CD4-positive, alpha-beta T cell (primary cell): ENCODE results near the gene OR8A1. TPM values are rescaled to one million over a fixed set of nuclear protein-coding genes. Genes with fewer than 3 reads are reported as not detected.
A peak's percentile ranks its signal among the peaks of the same experiment; 100 is the strongest.

Experiments
- ATAC-seq: fragments of 200-7000 bp; cut with Tn5 transposase; one replicate; pipeline ENCODE4 v1.10.0; 2022; ENCODE audit warnings: mild to moderate bottlenecking; ENCODE audit not compliant: poor library complexity
- CTCF ChIA-PET: fragments of 350-600 bp; sonication (Branson Sonifier 250); formaldehyde crosslinking; loops from one replicate; lab custom pipeline; 2021; ENCODE audit warnings: antibody characterized with exemption, inconsistent platforms; lab: Charles Lee
- POLR2A ChIA-PET: fragments of 350-600 bp; sonication (Branson Sonifier 250); formaldehyde crosslinking; loops from one replicate; lab custom pipeline; 2021; ENCODE audit warnings: antibody characterized with exemption, inconsistent platforms; lab: Charles Lee
- DNase-seq, 14 experiments: peaks; one replicate each; pipeline ENCODE4 v3.0.0-alpha.2; 2013 to 2020; ENCODE audit warnings: mixed read lengths in 2 of 14
- H3K27ac ChIP-seq, 2 donors: one replicate each; pipeline versions ENCODE4 v1.5.1 to v1.7.0; 2013; ENCODE audit warnings: low read length in 2 of 2, low read depth in 1 of 2, mild to moderate bottlenecking in 1 of 2
- H3K27me3 ChIP-seq, 2 experiments: 1 replicate in 1 of 2; 2 replicates in 1 of 2; pipeline versions ENCODE4 v1.6.1 to v1.7.0; 2013; ENCODE audit warnings: low read length in 2 of 2, control low read depth in 1 of 2, mild to moderate bottlenecking in 1 of 2, moderate library complexity in 1 of 2; ENCODE audit not compliant: insufficient read depth in 2 of 2, control insufficient read depth in 1 of 2
- H3K36me3 ChIP-seq: one replicate; pipeline ENCODE4 v1.6.1; 2013; ENCODE audit warnings: low read length, control low read depth; ENCODE audit not compliant: insufficient read depth
- H3K4me1 ChIP-seq: one replicate; pipeline ENCODE4 v1.6.1; 2013; ENCODE audit warnings: low read length, control low read depth; ENCODE audit not compliant: insufficient read depth
- H3K4me3 ChIP-seq: one replicate; pipeline ENCODE4 v1.5.1; 2013; ENCODE audit warnings: mild to moderate bottlenecking, low read length, moderate library complexity
- H3K9me3 ChIP-seq, 2 experiments: 1 replicate in 1 of 2; 2 replicates in 1 of 2; pipeline versions ENCODE4 v1.6.1 to v1.7.0; 2013; ENCODE audit warnings: low read length in 2 of 2, mild to moderate bottlenecking in 2 of 2, control low read depth in 1 of 2, moderate library complexity in 1 of 2; ENCODE audit not compliant: control insufficient read depth in 1 of 2, insufficient read depth in 1 of 2
- H3K27ac Mint-ChIP-seq: one replicate; pipeline ENCODE4 v1.8.0; 2020; ENCODE audit warnings: mixed read lengths
- H3K27me3 Mint-ChIP-seq: one replicate; pipeline ENCODE4 v1.8.0; 2021; ENCODE audit warnings: mixed read lengths
- H3K36me3 Mint-ChIP-seq: one replicate; pipeline ENCODE4 v1.8.0; 2021; ENCODE audit warnings: low read depth, mixed read lengths
- H3K4me1 Mint-ChIP-seq: one replicate; pipeline ENCODE4 v1.8.0; 2021; ENCODE audit warnings: low read depth, mixed read lengths
- H3K4me3 Mint-ChIP-seq: one replicate; pipeline ENCODE4 v1.8.0; 2020; ENCODE audit warnings: mild to moderate bottlenecking, mixed read lengths
- H3K9me3 Mint-ChIP-seq: one replicate; pipeline ENCODE4 v1.8.0; 2020; ENCODE audit warnings: mixed read lengths
- CTCF ChIP-seq: fragments of 200-600 bp; IDR thresholded peaks from one replicate; pipeline ENCODE4 v1.8.0; 2022; ENCODE audit warnings: antibody characterized with exemption, mild to moderate bottlenecking
- intact Hi-C, 2 experiments: fragments of 100-400 bp; cut with DNase I in 1 of 2; cut with micrococcal nuclease in 1 of 2; formaldehyde crosslinking; loops; one replicate each; pipeline versions ENCODE4 v1.15.1 to v1.9.0; 2023 to 2025; cut with DNase I, micrococcal nuclease
- total RNA-seq, 174 experiments: library from RNA in 2 of 174; stranded (reverse) in 2 of 174; gene quantifications; one replicate each; pipeline ENCODE4 v1.2.3 and lab custom pipeline; 2021 to 2026

OR8A1 gene
- total RNA-seq, 2 experiments from 2014 or later: not detected

- Mint-ChIP-seq H3K4me1 (peaks cover 12% of the 10 kb centered on the region), H3K4me3 (no peak within 1 kb of the TSS), H3K36me3 (no peaks in the 10 kb centered on the region), H3K27ac (peak within 1 kb of the TSS; percentile 28), H3K27me3 (peaks cover 4% of the 10 kb centered on the region), H3K9me3 (no peaks in the 10 kb centered on the region)
- no peaks in the 10 kb centered on the region for H3K27me3 ChIP-seq
- ChIA-PET POLR2A (no interaction called here), CTCF (no interaction called here)
- ATAC-seq (no peak), DNase-seq (no peak)
- H3K9me3 ChIP-seq: no peaks in the 10 kb centered on the region
- no peaks in the 10 kb centered on the region for H3K36me3 ChIP-seq
- TF ChIP-seq CTCF: no peak
- intact Hi-C loops: no loop called here
- no peak within 1 kb of the TSS for H3K4me3 ChIP-seq
- no peak within 1 kb of the TSS for H3K27ac ChIP-seq
- peaks cover 3% of the 10 kb centered on the region for H3K4me1 ChIP-seq
These were observed 41.3 kb downstream of the OR8A1 start, which contains the start of gene PANX3 for GRCh38 chr11:124611064-124611463. Gene PANX3, plus strand, starts transcription at chr11:124611428. Its CDS starts 129 bp downstream, at chr11:124611557.

- DNase-seq: peak in 3 of 14 experiments; percentile 5 to 15 (median 10)
- Histone ChIP-seq H3K27me3 (no peaks in the 10 kb centered on the region), H3K36me3 (no peaks in the 10 kb centered on the region), H3K9me3 (no peaks in the 10 kb centered on the region), H3K27ac (no peak overlapping the region), H3K4me3 (no peak overlapping the region), H3K4me1 (peaks cover 3% of the 10 kb centered on the region)
- CTCF ChIA-PET: no interaction called here
- no peaks in the 10 kb centered on the region for H3K9me3 Mint-ChIP-seq
- H3K27ac Mint-ChIP-seq: peak overlapping the region; percentile 28
- intact Hi-C loops: no loop called here
- ATAC-seq: peak; percentile 62
- no peak overlapping the region for H3K4me3 Mint-ChIP-seq
- no peaks in the 10 kb centered on the region for H3K36me3 Mint-ChIP-seq
- no peak for TF ChIP-seq CTCF
- H3K27me3 Mint-ChIP-seq: peaks cover 4% of the 10 kb centered on the region
- POLR2A ChIA-PET: interaction anchor here (0.6 kb wide), 2 partner anchors 165 to 358 kb away, joined by 3 read pairs; no protein-coding TSS in a partner anchor
- H3K4me1 Mint-ChIP-seq: peaks cover 12% of the 10 kb centered on the region
These were observed 42.2 kb downstream of the OR8A1 start for GRCh38 chr11:124612045-124612444.

- no peaks in the 10 kb centered on the region for H3K9me3 ChIP-seq
- Mint-ChIP-seq H3K27ac (peak overlapping the region; percentile 28), H3K4me3 (no peak overlapping the region), H3K9me3 (no peaks in the 10 kb centered on the region), H3K4me1 (peaks cover 12% of the 10 kb centered on the region), H3K27me3 (peaks cover 11% of the 10 kb centered on the region), H3K36me3 (no peaks in the 10 kb centered on the region)
- no peak overlapping the region for H3K27ac ChIP-seq
- TF ChIP-seq CTCF: no peak
- DNase-seq (no peak), ATAC-seq (no peak)
- H3K27me3 ChIP-seq: no peaks in the 10 kb centered on the region
- no peaks in the 10 kb centered on the region for H3K36me3 ChIP-seq
- POLR2A ChIA-PET: no interaction called here
- peaks cover 3% of the 10 kb centered on the region for H3K4me1 ChIP-seq
- CTCF ChIA-PET: no interaction called here
- intact Hi-C loops: no loop called here
- no peak overlapping the region for H3K4me3 ChIP-seq
These were observed 42.9 kb downstream of the OR8A1 start for GRCh38 chr11:124612567-124613246.
